ENCODE measurements around the gene DPYSL4.

Gene DPYSL4

GRCh38 chr10:132186488-132187429, at the start of gene DPYSL4:
Gene DPYSL4, plus strand, starts transcription at chr10:132186948. Its CDS starts 116 bp downstream, at chr10:132187064.
- no peak for DNase-seq

- DNase-seq = no peak
Measured at GRCh38 chr10:132137111-132138072, 49.4 kb upstream of the DPYSL4 start.

- no peak for DNase-seq
Measured at GRCh38 chr10:132138133-132138532, 48.6 kb upstream of the DPYSL4 start.

GRCh38 chr10:132138596-132138995, 48.2 kb upstream of the DPYSL4 start:
- DNase-seq = no peak

GRCh38 chr10:132139526-132139925, 47.2 kb upstream of the DPYSL4 start:
- DNase-seq = no peak

GRCh38 chr10:132140167-132140925, 46.4 kb upstream of the DPYSL4 start:
- DNase-seq = no peak

- DNase-seq = no peak
Measured at GRCh38 chr10:132141076-132141475, 45.7 kb upstream of the DPYSL4 start.

- no peak for DNase-seq
Measured at GRCh38 chr10:132141526-132142395, 45.0 kb upstream of the DPYSL4 start.

- DNase-seq = no peak
Measured at GRCh38 chr10:132142396-132143161, 44.2 kb upstream of the DPYSL4 start.

- DNase-seq = no peak
Measured at GRCh38 chr10:132143162-132143561, 43.6 kb upstream of the DPYSL4 start.

- DNase-seq = no peak
Measured at GRCh38 chr10:132144086-132144485, 42.7 kb upstream of the DPYSL4 start.

GRCh38 chr10:132145002-132145401, 41.7 kb upstream of the DPYSL4 start:
- no peak for DNase-seq

GRCh38 chr10:132145521-132146185, 41.1 kb upstream of the DPYSL4 start:
- DNase-seq = no peak

- DNase-seq = no peak
Measured at GRCh38 chr10:132146271-132146671, 40.5 kb upstream of the DPYSL4 start.

GRCh38 chr10:132146941-132147915, 39.5 kb upstream of the DPYSL4 start:
- no peak for DNase-seq

- no peak for DNase-seq
Measured at GRCh38 chr10:132148261-132149251, 38.2 kb upstream of the DPYSL4 start.

GRCh38 chr10:132149271-132149670, 37.5 kb upstream of the DPYSL4 start:
- DNase-seq = no peak

- no peak for DNase-seq
Measured at GRCh38 chr10:132149917-132150316, 36.8 kb upstream of the DPYSL4 start.
